SK-N-SH treated with all-trans-retinoic acid at 6 μM for 48 hours (cell line): ENCODE data around the gene ABCC4.

ENCODE experiments used
- GLIS3 ChIP-seq: fragments of 250-450 bp; sonication (Bioruptor Pico); IDR thresholded peaks from 2 replicates; pipeline ENCODE4 v1.5.0; 2020; ENCODE audit warnings: mild to moderate bottlenecking, moderate library complexity
- OSR1 ChIP-seq: fragments of 250-450 bp; sonication (Bioruptor Pico); IDR thresholded peaks from 2 replicates; pipeline ENCODE4 v1.8.0; 2022; ENCODE audit warnings: moderate library complexity, mild to moderate bottlenecking, inconsistent platforms
- SNAI2 ChIP-seq: fragments of 250-450 bp; sonication (Bioruptor Pico); IDR thresholded peaks from 2 replicates; pipeline ENCODE4 v1.5.0; 2020; ENCODE audit warnings: mild to moderate bottlenecking, moderate library complexity
- ZFP30 ChIP-seq: fragments of 450-650 bp; formaldehyde crosslinking; IDR thresholded peaks from 2 replicates; pipeline ENCODE4 v1.5.0; 2022; ENCODE audit warnings: mild to moderate bottlenecking, moderate library complexity
- TF ChIP-seq, protein P1 (sequence below): fragments of 250-450 bp; sonication (Bioruptor Pico); IDR thresholded peaks from 2 replicates; pipeline ENCODE4 v1.8.0; 2020; ENCODE audit warnings: mild to moderate bottlenecking, moderate library complexity, borderline replicate concordance

DNA sequence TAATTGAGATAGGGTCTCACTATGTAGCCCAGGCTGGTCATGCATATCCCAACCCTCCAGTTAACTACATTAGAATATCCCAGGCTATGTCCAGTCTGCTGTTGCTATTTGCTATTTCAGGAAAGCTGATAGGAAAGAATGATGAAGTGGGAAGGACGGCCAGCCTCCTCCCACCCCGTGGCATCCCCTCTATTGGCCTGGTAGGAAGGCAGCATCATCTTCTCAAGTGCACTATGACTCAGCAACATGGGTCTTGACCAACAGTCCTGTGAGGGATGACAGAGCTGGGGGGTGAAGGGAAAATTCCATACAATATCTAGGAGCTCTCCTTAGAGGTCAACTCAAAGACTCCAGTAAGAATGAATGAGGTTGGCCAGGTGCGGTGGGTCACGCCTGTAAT, 48.0 kb upstream of the ABCC4 start:
- TF ChIP-seq SNAI2 (CRISPR knock-in tag) (no peak), ZFP30 (no peak), GLIS3 (CRISPR knock-in tag) (no peak), OSR1 (CRISPR knock-in tag) (no peak)
- TF ChIP-seq, protein P1, sequence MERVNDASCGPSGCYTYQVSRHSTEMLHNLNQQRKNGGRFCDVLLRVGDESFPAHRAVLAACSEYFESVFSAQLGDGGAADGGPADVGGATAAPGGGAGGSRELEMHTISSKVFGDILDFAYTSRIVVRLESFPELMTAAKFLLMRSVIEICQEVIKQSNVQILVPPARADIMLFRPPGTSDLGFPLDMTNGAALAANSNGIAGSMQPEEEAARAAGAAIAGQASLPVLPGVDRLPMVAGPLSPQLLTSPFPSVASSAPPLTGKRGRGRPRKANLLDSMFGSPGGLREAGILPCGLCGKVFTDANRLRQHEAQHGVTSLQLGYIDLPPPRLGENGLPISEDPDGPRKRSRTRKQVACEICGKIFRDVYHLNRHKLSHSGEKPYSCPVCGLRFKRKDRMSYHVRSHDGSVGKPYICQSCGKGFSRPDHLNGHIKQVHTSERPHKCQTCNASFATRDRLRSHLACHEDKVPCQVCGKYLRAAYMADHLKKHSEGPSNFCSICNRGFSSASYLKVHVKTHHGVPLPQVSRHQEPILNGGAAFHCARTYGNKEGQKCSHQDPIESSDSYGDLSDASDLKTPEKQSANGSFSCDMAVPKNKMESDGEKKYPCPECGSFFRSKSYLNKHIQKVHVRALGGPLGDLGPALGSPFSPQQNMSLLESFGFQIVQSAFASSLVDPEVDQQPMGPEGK (CRISPR knock-in tag) = no peak
